Liver (tissue), 9 donors: ENCODE results near the gene ATP2C2. TPM values are rescaled to one million over a fixed set of nuclear protein-coding genes. Genes with fewer than 3 reads are reported as not detected.
A peak's percentile ranks its signal among the peaks of the same experiment; 100 is the strongest.

Experiments used
- DNase-seq: peaks from one replicate; pipeline ENCODE4 v3.0.0-alpha.2; 2017; ENCODE audit warnings: low spot score
- H3K27ac ChIP-seq, 2 donors: one replicate each; pipeline ENCODE4 v1.7.0; 2013; ENCODE audit warnings: inconsistent platforms in 2 of 2, low read length in 2 of 2, control low read depth in 1 of 2, low read depth in 1 of 2, mild to moderate bottlenecking in 1 of 2
- H3K27me3 ChIP-seq, 4 donors: one replicate each; pipeline versions ENCODE4 v1.6.1 to v1.7.0; 2013; ENCODE audit warnings: low read length in 3 of 4, inconsistent platforms in 1 of 4, mild to moderate bottlenecking in 1 of 4, moderate library complexity in 1 of 4; ENCODE audit not compliant: control insufficient read depth in 4 of 4, insufficient read depth in 4 of 4
- H3K36me3 ChIP-seq, 4 donors: one replicate each; pipeline versions ENCODE4 v1.6.1 to v1.7.0; 2013; ENCODE audit warnings: low read length in 3 of 4, mild to moderate bottlenecking in 3 of 4, low read depth in 1 of 4, moderate library complexity in 1 of 4; ENCODE audit not compliant: control insufficient read depth in 4 of 4, insufficient read depth in 3 of 4
- H3K4me1 ChIP-seq, 4 donors: one replicate each; pipeline versions ENCODE4 v1.6.1 to v1.7.0; 2013; ENCODE audit warnings: low read length in 3 of 4, mild to moderate bottlenecking in 3 of 4, moderate library complexity in 1 of 4; ENCODE audit not compliant: control insufficient read depth in 4 of 4, insufficient read depth in 4 of 4
- H3K4me3 ChIP-seq, 3 donors: one replicate each; pipeline versions ENCODE4 v1.6.1 to v1.7.0; 2013; ENCODE audit warnings: low read length in 3 of 3, control low read depth in 1 of 3, low read depth in 1 of 3, mild to moderate bottlenecking in 1 of 3
- H3K9ac ChIP-seq, 2 donors: one replicate each; pipeline ENCODE4 v1.7.0; 2013; ENCODE audit warnings: low read length in 2 of 2, mild to moderate bottlenecking in 2 of 2, moderate library complexity in 2 of 2, control low read depth in 1 of 2, low read depth in 1 of 2
- H3K9me3 ChIP-seq, 4 donors: one replicate each; pipeline versions ENCODE4 v1.6.1 to v1.7.0; 2013; ENCODE audit warnings: low read length in 3 of 4; ENCODE audit not compliant: control insufficient read depth in 4 of 4
- ATF3 ChIP-seq: IDR thresholded peaks from 2 replicates; pipeline ENCODE4 v1.6.1; 2016; ENCODE audit warnings: antibody characterized with exemption
- CTCF ChIP-seq: fragments of 150-350 bp; IDR thresholded peaks from 2 replicates; pipeline ENCODE4 v1.5.1; 2017; ENCODE audit warnings: improper control_type of control experiment, low read depth, low read length; ENCODE audit not compliant: missing input control
- EGR1 ChIP-seq, 2 donors: IDR thresholded peaks; 2 replicates each; pipeline ENCODE4 v1.6.1; 2016 to 2018; ENCODE audit warnings: antibody characterized with exemption in 2 of 2, low read depth in 2 of 2
- FOXA1 ChIP-seq: IDR thresholded peaks from 2 replicates; pipeline ENCODE4 v1.6.1; 2016; ENCODE audit warnings: antibody characterized with exemption
- FOXA2 ChIP-seq: IDR thresholded peaks from 2 replicates; pipeline ENCODE4 v1.6.1; 2016; ENCODE audit warnings: antibody characterized with exemption
- GABPA ChIP-seq, 2 donors: IDR thresholded peaks in 1 of 2; conservative IDR thresholded peaks in 1 of 2; 2 replicates each; pipeline ENCODE4 v1.6.1; 2016; ENCODE audit warnings: antibody characterized with exemption in 2 of 2, mild to moderate bottlenecking in 1 of 2, moderate library complexity in 1 of 2
- HNF4A ChIP-seq, 2 donors: conservative IDR thresholded peaks; 2 replicates each; pipeline ENCODE4 v1.6.1; 2016; ENCODE audit warnings: antibody characterized with exemption in 2 of 2, mild to moderate bottlenecking in 2 of 2
- HNF4G ChIP-seq: IDR thresholded peaks from 2 replicates; pipeline ENCODE4 v1.6.1; 2016; ENCODE audit warnings: antibody characterized with exemption
- JUND ChIP-seq, 2 donors: IDR thresholded peaks; 2 replicates each; pipeline ENCODE4 v1.6.1; 2016; ENCODE audit warnings: antibody characterized with exemption in 2 of 2
- MAX ChIP-seq: IDR thresholded peaks from 2 replicates; pipeline ENCODE4 v1.6.1; 2016; ENCODE audit warnings: antibody characterized with exemption
- NR2F2 ChIP-seq: IDR thresholded peaks from 2 replicates; pipeline ENCODE4 v1.6.1; 2016; ENCODE audit warnings: antibody characterized with exemption
- RAD21 ChIP-seq, 2 donors: IDR thresholded peaks; 2 replicates each; pipeline ENCODE4 v1.6.1; 2016; ENCODE audit warnings: antibody characterized with exemption in 2 of 2, mild to moderate bottlenecking in 2 of 2
- RXRA ChIP-seq, 2 donors: IDR thresholded peaks; 2 replicates each; pipeline ENCODE4 v1.6.1; 2017 to 2018; ENCODE audit warnings: antibody characterized with exemption in 2 of 2, mild to moderate bottlenecking in 1 of 2
- SP1 ChIP-seq: IDR thresholded peaks from 2 replicates; pipeline ENCODE4 v1.6.1; 2018; ENCODE audit warnings: antibody characterized with exemption, mild to moderate bottlenecking
- TAF1 ChIP-seq: conservative IDR thresholded peaks from 2 replicates; pipeline ENCODE4 v1.6.1; 2016; ENCODE audit warnings: antibody characterized with exemption, mild to moderate bottlenecking
- YY1 ChIP-seq: IDR thresholded peaks from 2 replicates; pipeline ENCODE4 v1.6.1; 2016; ENCODE audit warnings: antibody characterized with exemption, mild to moderate bottlenecking
- ZBTB33 ChIP-seq: IDR thresholded peaks from 2 replicates; pipeline ENCODE4 v1.6.1; 2016; ENCODE audit warnings: antibody characterized with exemption
- WGBS: extraction: QIAGEN DNeasy Blood & Tissue Kit; methylation state at CpG from one replicate; pipeline ENCODE4 v1.1.7; 2013; 5-methylcytosine and 5-hydroxymethylcytosine counted together
- polyA plus RNA-seq, 2 donors: library from polyadenylated mRNA; stranded (reverse) in 1 of 2; unstranded in 1 of 2; fragments of 200-250 nt in 1 of 2; fragments of >200 nt in 1 of 2; fragmentation: Nextera tagmentation in 1 of 2; extraction: Ambion mirVana in 1 of 2; gene quantifications; one replicate each; pipeline versions ENCODE4 v1.2.1 to v1.2.3, GENCODE V29; 2013 to 2015
- total RNA-seq, 2 donors: library from RNA; depleted of rRNA; stranded (reverse); fragments of >200 nt; gene quantifications; one replicate each; pipeline ENCODE4 v1.2.3, GENCODE V29; 2014
- donor health status: healthy.
- donor health status: healthy.
- donor health status: healthy.
- donor health status: healthy.
- donor health status: healthy.

Gene ATP2C2
- total and polyA plus RNA-seq, 4 donors: 0.05 to 0.33 (median 0.22) TPM

- Histone ChIP-seq H3K36me3 (no peaks in the 10 kb centered on the region), H3K9ac (no peak overlapping the region), H3K4me1 (no peaks in the 10 kb centered on the region), H3K27me3 (no peaks in the 10 kb centered on the region), H3K4me3 (no peak overlapping the region), H3K27ac (no peak overlapping the region), H3K9me3 (no peaks in the 10 kb centered on the region)
- peak; percentile 26 for DNase-seq
- TF ChIP-seq NR2F2 (peak; percentile 43), RAD21 (IDR thresholded peaks at IDR 0.05) (no peak)
- 59% methylated on average over 8 of the region's 8 CpGs for WGBS
Measured at GRCh38 chr16:84461029-84461412, 92.7 kb downstream of the ATP2C2 start.

- DNase-seq: peak; percentile 19
- TF ChIP-seq HNF4A (conservative IDR thresholded peaks at IDR 0.05): no peak
- no peak for TF ChIP-seq GABPA (IDR thresholded peaks at IDR 0.05 in 1 of 2, conservative IDR thresholded peaks at IDR 0.05 in 1 of 2)
- TF ChIP-seq NR2F2: no peak
- TF ChIP-seq JUND (IDR thresholded peaks at IDR 0.05): no peak
- no peak for TF ChIP-seq CTCF
- no peak for TF ChIP-seq EGR1 (IDR thresholded peaks at IDR 0.05; ENCODE audit: low read depth in 2 of 2)
Measured at GRCh38 chr16:84461413-84462295, 93.3 kb downstream of the ATP2C2 start.

GRCh38 chr16:84462296-84463210, 94.2 kb downstream of the ATP2C2 start:
- Histone ChIP-seq H3K9ac (no peak overlapping the region), H3K36me3 (no peaks in the 10 kb centered on the region), H3K4me1 (no peaks in the 10 kb centered on the region), H3K4me3 (no peak overlapping the region), H3K27ac (no peak overlapping the region), H3K27me3 (no peaks in the 10 kb centered on the region), H3K9me3 (peaks cover 0 to 10% (median 1%) of the 10 kb centered on the region in 4 donors)
- 94% methylated on average over 24 of the region's 24 CpGs for WGBS
- peak; percentile 24 for DNase-seq
- no peak for TF ChIP-seq YY1
- TF ChIP-seq FOXA1: no peak
- TF ChIP-seq MAX: no peak
- TF ChIP-seq CTCF: no peak
- no peak for TF ChIP-seq NR2F2
- no peak for TF ChIP-seq RXRA (IDR thresholded peaks at IDR 0.05)
- no peak for TF ChIP-seq SP1
- TF ChIP-seq TAF1: no peak
- TF ChIP-seq HNF4G: no peak
- no peak for TF ChIP-seq RAD21 (IDR thresholded peaks at IDR 0.05)
- TF ChIP-seq ATF3: no peak
- no peak for TF ChIP-seq JUND (IDR thresholded peaks at IDR 0.05)
- TF ChIP-seq HNF4A (conservative IDR thresholded peaks at IDR 0.05): no peak
- TF ChIP-seq GABPA (IDR thresholded peaks at IDR 0.05 in 1 of 2, conservative IDR thresholded peaks at IDR 0.05 in 1 of 2): no peak
- no peak for TF ChIP-seq ZBTB33
- TF ChIP-seq FOXA2: no peak
- no peak for TF ChIP-seq EGR1 (IDR thresholded peaks at IDR 0.05; ENCODE audit: low read depth in 2 of 2)

More at GRCh38 chr16:84461413-84462295, 93.3 kb downstream of the ATP2C2 start:
- peaks cover 0 to 1% (median 0%) of the 10 kb centered on the region in 4 donors for H3K9me3 ChIP-seq
- no peak overlapping the region for H3K4me3 ChIP-seq
- H3K36me3 ChIP-seq: no peaks in the 10 kb centered on the region
- WGBS: 94% methylated on average over 30 of the region's 30 CpGs
- H3K27me3 ChIP-seq: no peaks in the 10 kb centered on the region
- H3K9ac ChIP-seq: no peak overlapping the region
- no peaks in the 10 kb centered on the region for H3K4me1 ChIP-seq
- H3K27ac ChIP-seq: no peak overlapping the region
